Upper lobe of left lung (tissue), 6 donors: ENCODE results near the gene RFT1. TPM values are rescaled to one million over a fixed set of nuclear protein-coding genes. Genes with fewer than 3 reads are reported as not detected.

Experiments
- ATAC-seq, 2 donors: fragments of 200-7000 bp; cut with Tn5 transposase; one replicate each; pipeline ENCODE4 v1.9.1; 2022; ENCODE audit warnings: mild to moderate bottlenecking in 2 of 2, moderate library complexity in 2 of 2; ENCODE audit not compliant: low FRiP score in 2 of 2
- DNase-seq, 2 donors: peaks; one replicate each; pipeline ENCODE4 v3.0.0-alpha.2; 2019 to 2020
- H3K27ac ChIP-seq, 4 donors: fragments of 200-600 bp; sonication (generic); one replicate each; pipeline ENCODE4 v1.5.1; 2016 to 2019
- H3K27me3 ChIP-seq, 4 donors: fragments of 200-600 bp; sonication (generic); one replicate each; pipeline ENCODE4 v1.5.1; 2017 to 2019
- H3K36me3 ChIP-seq, 4 donors: fragments of 200-600 bp; sonication (generic); one replicate each; pipeline ENCODE4 v1.5.1; 2016 to 2019
- H3K4me1 ChIP-seq, 4 donors: fragments of 200-600 bp; sonication (generic); one replicate each; pipeline ENCODE4 v1.5.1; 2018 to 2019
- H3K4me3 ChIP-seq, 4 donors: fragments of 200-600 bp; sonication (generic); one replicate each; pipeline ENCODE4 v1.5.1; 2017 to 2019; ENCODE audit warnings: mild to moderate bottlenecking in 2 of 4, moderate library complexity in 1 of 4
- H3K9me3 ChIP-seq, 4 donors: fragments of 200-600 bp; sonication (generic); one replicate each; pipeline ENCODE4 v1.5.1; 2018 to 2019
- CTCF ChIP-seq, 6 experiments: fragments of 450-650 bp in 4 of 6; fragments of 200-600 bp in 2 of 6; sonication (generic) in 2 of 6; IDR thresholded peaks; one replicate each; pipeline ENCODE4 v1.5.1; 2016 to 2019; ENCODE audit warnings: antibody characterized with exemption in 6 of 6
- EP300 ChIP-seq, 4 donors: sonication (generic); formaldehyde crosslinking; IDR thresholded peaks; one replicate each; pipeline ENCODE4 v1.5.1; 2017; ENCODE audit warnings: antibody characterized with exemption in 4 of 4, control low read depth in 2 of 4
- POLR2A ChIP-seq, 4 donors: fragments of 450-650 bp; IDR thresholded peaks; one replicate each; pipeline ENCODE4 v1.5.1; 2016 to 2017; ENCODE audit warnings: antibody characterized with exemption in 4 of 4, mild to moderate bottlenecking in 2 of 4
- POLR2AphosphoS5 ChIP-seq, 2 donors: sonication (generic); formaldehyde crosslinking; IDR thresholded peaks; one replicate each; pipeline ENCODE4 v1.5.1; 2017; ENCODE audit warnings: antibody characterized with exemption in 2 of 2
- WGBS, 2 donors: methylation state at CpG; one replicate each; pipeline ENCODE4 v1.1.5; 2017 to 2018; 5-methylcytosine and 5-hydroxymethylcytosine counted together
- total RNA-seq, 6 donors: library from RNA; depleted of rRNA in 4 of 6; stranded (reverse); fragments of >200 nt in 4 of 6; gene quantifications; one replicate each; pipeline versions ENCODE4 v1.1.0 to v1.2.1, GENCODE V29; 2016 to 2021
- donor health status: DM: no; HTN: no; CAD: no; lungs with moderate emphysema.
- donor health status: DM: no; HTN: yes; CAD: no; lungs with severe emphysema.

The RFT1 gene
- total RNA-seq, 6 donors from 2014 or later, result 5.1 to 19.9 (median 12.8) TPM

GRCh38 chr3:53082736-53083135 lies 47.5 kb downstream of the RFT1 start:
- WGBS, 2 donors, result 84% methylated on average over 8 of the region's 8 CpGs
- Histone ChIP-seq H3K9me3 (no peaks in the 10 kb centered on the region), H3K27ac (no peak overlapping the region), H3K4me1 (no peaks in the 10 kb centered on the region), H3K27me3 (no peaks in the 10 kb centered on the region), H3K36me3 (peaks cover 0 to 10% (median 2%) of the 10 kb centered on the region in 4 donors), H3K4me3 (no peak overlapping the region)
- TF ChIP-seq POLR2A (IDR thresholded peaks at IDR 0.05) (no peak), EP300 (IDR thresholded peaks at IDR 0.05) (no peak), POLR2AphosphoS5 (IDR thresholded peaks at IDR 0.05) (no peak), CTCF (IDR thresholded peaks at IDR 0.05) (no peak)
- no peak for DNase-seq
- ATAC-seq, result no peak

- ATAC-seq, result no peak
- H3K27me3 ChIP-seq, result no peaks in the 10 kb centered on the region
- H3K36me3 ChIP-seq, result no peaks in the 10 kb centered on the region
- no peak overlapping the region for H3K4me3 ChIP-seq
- no peak for TF ChIP-seq EP300 (IDR thresholded peaks at IDR 0.05)
- no peak for TF ChIP-seq POLR2A (IDR thresholded peaks at IDR 0.05)
- no peak for TF ChIP-seq POLR2AphosphoS5 (IDR thresholded peaks at IDR 0.05)
- no peak for TF ChIP-seq CTCF (IDR thresholded peaks at IDR 0.05)
- no peak for DNase-seq
- no peaks in the 10 kb centered on the region for H3K4me1 ChIP-seq
- no peak overlapping the region for H3K27ac ChIP-seq
- no peaks in the 10 kb centered on the region for H3K9me3 ChIP-seq
- WGBS, 2 donors, result 83 to 86% methylated on average over 5 of the region's 5 CpGs
Measured at GRCh38 chr3:53081318-53081717, 48.9 kb downstream of the RFT1 start.

GRCh38 chr3:53080612-53081205 lies 49.5 kb downstream of the RFT1 start:
- H3K27ac ChIP-seq, result no peak overlapping the region
- DNase-seq (no peak), ATAC-seq (no peak)
- no peaks in the 10 kb centered on the region for H3K9me3 ChIP-seq
- H3K4me1 ChIP-seq, result no peaks in the 10 kb centered on the region
- TF ChIP-seq POLR2AphosphoS5 (IDR thresholded peaks at IDR 0.05) (no peak), EP300 (IDR thresholded peaks at IDR 0.05) (no peak), POLR2A (IDR thresholded peaks at IDR 0.05) (no peak), CTCF (IDR thresholded peaks at IDR 0.05) (no peak)
- H3K4me3 ChIP-seq, result no peak overlapping the region
- 89 to 91% methylated on average over 7 of the region's 7 CpGs for WGBS, 2 donors
- no peaks in the 10 kb centered on the region for H3K36me3 ChIP-seq
- H3K27me3 ChIP-seq, result no peaks in the 10 kb centered on the region

- H3K36me3 ChIP-seq, result no peaks in the 10 kb centered on the region
- no peak overlapping the region for H3K4me3 ChIP-seq
- no peak for ATAC-seq
- no peaks in the 10 kb centered on the region for H3K9me3 ChIP-seq
- H3K27me3 ChIP-seq, result no peaks in the 10 kb centered on the region
- no peak for TF ChIP-seq CTCF (IDR thresholded peaks at IDR 0.05)
- TF ChIP-seq EP300 (IDR thresholded peaks at IDR 0.05), result no peak
- no peak for TF ChIP-seq POLR2A (IDR thresholded peaks at IDR 0.05)
- no peak for TF ChIP-seq POLR2AphosphoS5 (IDR thresholded peaks at IDR 0.05)
- DNase-seq, result no peak
- no peak overlapping the region for H3K27ac ChIP-seq
- WGBS, 2 donors, result 87 to 91% methylated on average over 11 to 12 of the region's 12 CpGs
- H3K4me1 ChIP-seq, result no peaks in the 10 kb centered on the region
Measured at GRCh38 chr3:53079791-53080555, 50.3 kb downstream of the RFT1 start.
